Liver (tissue), 9 donors: ENCODE measurements around the gene LRRC27. TPM values are rescaled to one million over a fixed set of nuclear protein-coding genes. Genes with fewer than 3 reads are reported as not detected.

Experiments used
- DNase-seq: peaks from one replicate; pipeline ENCODE4 v3.0.0-alpha.2; 2017; ENCODE audit warnings: low spot score
- H3K27ac ChIP-seq, 2 donors: one replicate each; pipeline ENCODE4 v1.7.0; 2013; ENCODE audit warnings: inconsistent platforms in 2 of 2, low read length in 2 of 2, control low read depth in 1 of 2, low read depth in 1 of 2, mild to moderate bottlenecking in 1 of 2
- H3K27me3 ChIP-seq, 4 donors: one replicate each; pipeline versions ENCODE4 v1.6.1 to v1.7.0; 2013; ENCODE audit warnings: low read length in 3 of 4, inconsistent platforms in 1 of 4, mild to moderate bottlenecking in 1 of 4, moderate library complexity in 1 of 4; ENCODE audit not compliant: control insufficient read depth in 4 of 4, insufficient read depth in 4 of 4
- H3K36me3 ChIP-seq, 4 donors: one replicate each; pipeline versions ENCODE4 v1.6.1 to v1.7.0; 2013; ENCODE audit warnings: low read length in 3 of 4, mild to moderate bottlenecking in 3 of 4, low read depth in 1 of 4, moderate library complexity in 1 of 4; ENCODE audit not compliant: control insufficient read depth in 4 of 4, insufficient read depth in 3 of 4
- H3K4me1 ChIP-seq, 4 donors: one replicate each; pipeline versions ENCODE4 v1.6.1 to v1.7.0; 2013; ENCODE audit warnings: low read length in 3 of 4, mild to moderate bottlenecking in 3 of 4, moderate library complexity in 1 of 4; ENCODE audit not compliant: control insufficient read depth in 4 of 4, insufficient read depth in 4 of 4
- H3K4me3 ChIP-seq, 3 donors: one replicate each; pipeline versions ENCODE4 v1.6.1 to v1.7.0; 2013; ENCODE audit warnings: low read length in 3 of 3, control low read depth in 1 of 3, low read depth in 1 of 3, mild to moderate bottlenecking in 1 of 3
- H3K9ac ChIP-seq, 2 donors: one replicate each; pipeline ENCODE4 v1.7.0; 2013; ENCODE audit warnings: low read length in 2 of 2, mild to moderate bottlenecking in 2 of 2, moderate library complexity in 2 of 2, control low read depth in 1 of 2, low read depth in 1 of 2
- H3K9me3 ChIP-seq, 4 donors: one replicate each; pipeline versions ENCODE4 v1.6.1 to v1.7.0; 2013; ENCODE audit warnings: low read length in 3 of 4; ENCODE audit not compliant: control insufficient read depth in 4 of 4
- EGR1 ChIP-seq, 2 donors: IDR thresholded peaks; 2 replicates each; pipeline ENCODE4 v1.6.1; 2016 to 2018; ENCODE audit warnings: antibody characterized with exemption in 2 of 2, low read depth in 2 of 2
- GABPA ChIP-seq, 2 donors: IDR thresholded peaks in 1 of 2; conservative IDR thresholded peaks in 1 of 2; 2 replicates each; pipeline ENCODE4 v1.6.1; 2016; ENCODE audit warnings: antibody characterized with exemption in 2 of 2, mild to moderate bottlenecking in 1 of 2, moderate library complexity in 1 of 2
- HNF4A ChIP-seq, 2 donors: conservative IDR thresholded peaks; 2 replicates each; pipeline ENCODE4 v1.6.1; 2016; ENCODE audit warnings: antibody characterized with exemption in 2 of 2, mild to moderate bottlenecking in 2 of 2
- HNF4G ChIP-seq: IDR thresholded peaks from 2 replicates; pipeline ENCODE4 v1.6.1; 2016; ENCODE audit warnings: antibody characterized with exemption
- JUND ChIP-seq, 2 donors: IDR thresholded peaks; 2 replicates each; pipeline ENCODE4 v1.6.1; 2016; ENCODE audit warnings: antibody characterized with exemption in 2 of 2
- NR2F2 ChIP-seq: IDR thresholded peaks from 2 replicates; pipeline ENCODE4 v1.6.1; 2016; ENCODE audit warnings: antibody characterized with exemption
- RAD21 ChIP-seq, 2 donors: IDR thresholded peaks; 2 replicates each; pipeline ENCODE4 v1.6.1; 2016; ENCODE audit warnings: antibody characterized with exemption in 2 of 2, mild to moderate bottlenecking in 2 of 2
- RXRA ChIP-seq, 2 donors: IDR thresholded peaks; 2 replicates each; pipeline ENCODE4 v1.6.1; 2017 to 2018; ENCODE audit warnings: antibody characterized with exemption in 2 of 2, mild to moderate bottlenecking in 1 of 2
- SP1 ChIP-seq: IDR thresholded peaks from 2 replicates; pipeline ENCODE4 v1.6.1; 2018; ENCODE audit warnings: antibody characterized with exemption, mild to moderate bottlenecking
- TAF1 ChIP-seq: conservative IDR thresholded peaks from 2 replicates; pipeline ENCODE4 v1.6.1; 2016; ENCODE audit warnings: antibody characterized with exemption, mild to moderate bottlenecking
- YY1 ChIP-seq: IDR thresholded peaks from 2 replicates; pipeline ENCODE4 v1.6.1; 2016; ENCODE audit warnings: antibody characterized with exemption, mild to moderate bottlenecking
- WGBS: extraction: QIAGEN DNeasy Blood & Tissue Kit; methylation state at CpG from one replicate; pipeline ENCODE4 v1.1.7; 2013; 5-methylcytosine and 5-hydroxymethylcytosine counted together
- polyA plus RNA-seq, 2 donors: library from polyadenylated mRNA; stranded (reverse) in 1 of 2; unstranded in 1 of 2; fragments of 200-250 nt in 1 of 2; fragments of >200 nt in 1 of 2; fragmentation: Nextera tagmentation in 1 of 2; extraction: Ambion mirVana in 1 of 2; gene quantifications; one replicate each; pipeline versions ENCODE4 v1.2.1 to v1.2.3, GENCODE V29; 2013 to 2015
- total RNA-seq, 2 donors: library from RNA; depleted of rRNA; stranded (reverse); fragments of >200 nt; gene quantifications; one replicate each; pipeline ENCODE4 v1.2.3, GENCODE V29; 2014
- TF ChIP-seq, protein P1 (sequence below): IDR thresholded peaks from 2 replicates; pipeline ENCODE4 v1.6.1; 2016; ENCODE audit warnings: antibody characterized with exemption
- TF ChIP-seq, protein P2 (sequence below): IDR thresholded peaks from 2 replicates; pipeline ENCODE4 v1.6.1; 2016; ENCODE audit warnings: antibody characterized with exemption
- TF ChIP-seq, protein P3 (sequence below): IDR thresholded peaks from 2 replicates; pipeline ENCODE4 v1.6.1; 2016; ENCODE audit warnings: antibody characterized with exemption, mild to moderate bottlenecking
- TF ChIP-seq, protein P4 (sequence below): fragments of 150-350 bp; IDR thresholded peaks from 2 replicates; pipeline ENCODE4 v1.5.1; 2017; ENCODE audit warnings: improper control_type of control experiment, low read depth, low read length; ENCODE audit not compliant: missing input control
- TF ChIP-seq, protein P5 (sequence below): IDR thresholded peaks from 2 replicates; pipeline ENCODE4 v1.6.1; 2016; ENCODE audit warnings: antibody characterized with exemption
- donor health status: healthy.
- donor health status: healthy.
- donor health status: healthy.
- donor health status: healthy.
- donor health status: healthy.

The LRRC27 gene
- total and polyA plus RNA-seq, 4 donors: 1.8 to 2.8 (median 2.6) TPM

DNA sequence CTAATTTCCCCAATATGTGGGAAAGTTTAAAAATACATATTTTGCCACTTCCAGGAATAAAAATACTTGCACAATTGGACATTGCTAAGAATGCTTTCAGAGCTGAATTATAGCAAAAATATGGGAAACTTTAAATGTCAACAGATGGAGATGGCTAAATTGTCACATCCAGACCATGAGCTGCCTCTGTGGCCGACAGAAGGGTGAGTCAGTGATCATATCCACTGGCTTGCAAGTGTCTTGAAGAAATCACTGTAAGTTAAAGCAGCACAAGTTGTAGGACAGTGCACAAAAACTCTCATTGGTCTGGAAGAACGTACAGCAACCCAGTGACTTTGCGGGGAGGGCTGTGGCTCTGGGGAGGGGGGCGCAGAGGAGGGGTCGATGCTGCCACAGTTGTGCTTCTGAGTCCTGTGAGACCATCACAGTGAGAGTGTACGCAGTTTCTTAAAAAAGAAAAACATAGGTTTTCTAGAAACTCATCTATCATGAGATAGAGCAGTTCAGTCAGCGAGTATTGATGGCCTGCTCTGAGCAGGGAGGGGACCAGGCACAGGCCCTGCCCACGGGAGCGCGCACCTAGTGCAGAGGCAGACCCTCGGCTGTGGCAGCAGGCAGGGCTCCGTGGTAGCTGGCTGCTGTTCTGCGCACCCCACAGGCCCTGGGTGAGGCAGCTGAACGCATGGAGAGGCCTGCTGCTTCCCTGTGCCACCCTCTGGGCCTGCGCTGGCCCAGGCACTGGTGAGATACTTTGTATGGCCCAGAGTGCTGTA is 25.5 kb downstream of the LRRC27 start:
- Histone ChIP-seq H3K4me3 (no peak overlapping the region), H3K4me1 (no peaks in the 10 kb centered on the region), H3K27me3 (no peaks in the 10 kb centered on the region), H3K36me3 (peaks cover 0 to 3% (median 0%) of the 10 kb centered on the region in 4 donors), H3K27ac (no peak overlapping the region), H3K9me3 (no peaks in the 10 kb centered on the region), H3K9ac (no peak overlapping the region)
- TF ChIP-seq RXRA (IDR thresholded peaks at IDR 0.05): no peak
- no peak for TF ChIP-seq TAF1
- TF ChIP-seq, protein P1, sequence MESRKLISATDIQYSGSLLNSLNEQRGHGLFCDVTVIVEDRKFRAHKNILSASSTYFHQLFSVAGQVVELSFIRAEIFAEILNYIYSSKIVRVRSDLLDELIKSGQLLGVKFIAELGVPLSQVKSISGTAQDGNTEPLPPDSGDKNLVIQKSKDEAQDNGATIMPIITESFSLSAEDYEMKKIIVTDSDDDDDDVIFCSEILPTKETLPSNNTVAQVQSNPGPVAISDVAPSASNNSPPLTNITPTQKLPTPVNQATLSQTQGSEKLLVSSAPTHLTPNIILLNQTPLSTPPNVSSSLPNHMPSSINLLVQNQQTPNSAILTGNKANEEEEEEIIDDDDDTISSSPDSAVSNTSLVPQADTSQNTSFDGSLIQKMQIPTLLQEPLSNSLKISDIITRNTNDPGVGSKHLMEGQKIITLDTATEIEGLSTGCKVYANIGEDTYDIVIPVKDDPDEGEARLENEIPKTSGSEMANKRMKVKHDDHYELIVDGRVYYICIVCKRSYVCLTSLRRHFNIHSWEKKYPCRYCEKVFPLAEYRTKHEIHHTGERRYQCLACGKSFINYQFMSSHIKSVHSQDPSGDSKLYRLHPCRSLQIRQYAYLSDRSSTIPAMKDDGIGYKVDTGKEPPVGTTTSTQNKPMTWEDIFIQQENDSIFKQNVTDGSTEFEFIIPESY: no peak
- TF ChIP-seq, protein P2, sequence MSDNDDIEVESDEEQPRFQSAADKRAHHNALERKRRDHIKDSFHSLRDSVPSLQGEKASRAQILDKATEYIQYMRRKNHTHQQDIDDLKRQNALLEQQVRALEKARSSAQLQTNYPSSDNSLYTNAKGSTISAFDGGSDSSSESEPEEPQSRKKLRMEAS: no peak
- TF ChIP-seq, protein P3, sequence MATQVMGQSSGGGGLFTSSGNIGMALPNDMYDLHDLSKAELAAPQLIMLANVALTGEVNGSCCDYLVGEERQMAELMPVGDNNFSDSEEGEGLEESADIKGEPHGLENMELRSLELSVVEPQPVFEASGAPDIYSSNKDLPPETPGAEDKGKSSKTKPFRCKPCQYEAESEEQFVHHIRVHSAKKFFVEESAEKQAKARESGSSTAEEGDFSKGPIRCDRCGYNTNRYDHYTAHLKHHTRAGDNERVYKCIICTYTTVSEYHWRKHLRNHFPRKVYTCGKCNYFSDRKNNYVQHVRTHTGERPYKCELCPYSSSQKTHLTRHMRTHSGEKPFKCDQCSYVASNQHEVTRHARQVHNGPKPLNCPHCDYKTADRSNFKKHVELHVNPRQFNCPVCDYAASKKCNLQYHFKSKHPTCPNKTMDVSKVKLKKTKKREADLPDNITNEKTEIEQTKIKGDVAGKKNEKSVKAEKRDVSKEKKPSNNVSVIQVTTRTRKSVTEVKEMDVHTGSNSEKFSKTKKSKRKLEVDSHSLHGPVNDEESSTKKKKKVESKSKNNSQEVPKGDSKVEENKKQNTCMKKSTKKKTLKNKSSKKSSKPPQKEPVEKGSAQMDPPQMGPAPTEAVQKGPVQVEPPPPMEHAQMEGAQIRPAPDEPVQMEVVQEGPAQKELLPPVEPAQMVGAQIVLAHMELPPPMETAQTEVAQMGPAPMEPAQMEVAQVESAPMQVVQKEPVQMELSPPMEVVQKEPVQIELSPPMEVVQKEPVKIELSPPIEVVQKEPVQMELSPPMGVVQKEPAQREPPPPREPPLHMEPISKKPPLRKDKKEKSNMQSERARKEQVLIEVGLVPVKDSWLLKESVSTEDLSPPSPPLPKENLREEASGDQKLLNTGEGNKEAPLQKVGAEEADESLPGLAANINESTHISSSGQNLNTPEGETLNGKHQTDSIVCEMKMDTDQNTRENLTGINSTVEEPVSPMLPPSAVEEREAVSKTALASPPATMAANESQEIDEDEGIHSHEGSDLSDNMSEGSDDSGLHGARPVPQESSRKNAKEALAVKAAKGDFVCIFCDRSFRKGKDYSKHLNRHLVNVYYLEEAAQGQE: no peak
- TF ChIP-seq YY1: no peak
- no peak for TF ChIP-seq EGR1 (IDR thresholded peaks at IDR 0.05; ENCODE audit: low read depth in 2 of 2)
- TF ChIP-seq SP1: no peak
- TF ChIP-seq GABPA (IDR thresholded peaks at IDR 0.05 in 1 of 2, conservative IDR thresholded peaks at IDR 0.05 in 1 of 2): no peak
- no peak for TF ChIP-seq RAD21 (IDR thresholded peaks at IDR 0.05)
- TF ChIP-seq HNF4A (conservative IDR thresholded peaks at IDR 0.05): no peak
- no peak for TF ChIP-seq JUND (IDR thresholded peaks at IDR 0.05)
- 96% methylated on average over 15 of the region's 15 CpGs for WGBS
- no peak for DNase-seq

DNA sequence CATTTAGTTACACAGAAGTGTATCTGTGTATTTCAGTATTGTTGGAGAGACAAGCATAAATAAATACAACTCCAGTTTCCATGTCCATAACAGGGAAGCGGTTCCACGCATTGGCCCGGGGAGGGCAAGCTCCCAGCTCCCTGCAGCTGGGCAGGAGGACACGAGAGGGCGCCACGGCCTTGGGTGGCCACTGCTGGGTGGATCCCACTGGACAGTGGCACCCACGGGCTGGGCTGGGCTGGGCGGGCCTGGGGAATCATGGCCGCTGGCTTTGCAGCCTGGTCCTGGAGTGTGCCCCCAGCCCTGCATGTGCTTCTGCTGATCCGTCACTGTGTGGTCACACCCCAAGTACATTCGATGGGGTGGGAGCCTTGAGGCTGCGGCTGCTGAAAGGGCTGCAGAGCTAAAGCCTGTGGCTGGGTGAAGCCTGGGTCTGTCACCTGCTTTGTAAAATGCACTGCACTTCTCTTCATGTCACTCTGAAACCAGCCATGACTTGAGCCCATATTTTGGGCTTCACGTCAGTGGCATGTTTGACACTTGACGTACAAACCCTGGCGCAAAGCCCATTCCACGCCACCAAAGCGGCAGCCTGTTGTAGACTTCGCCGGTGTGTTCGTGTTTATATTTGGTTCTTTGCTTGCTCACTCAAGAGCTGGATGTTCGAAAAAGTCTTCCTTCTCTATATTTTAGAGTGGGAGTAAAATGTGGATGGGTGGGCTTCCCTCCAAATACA is 27.5 kb downstream of the LRRC27 start:
- H3K4me3 ChIP-seq: no peak overlapping the region
- no peaks in the 10 kb centered on the region for H3K27me3 ChIP-seq
- H3K9me3 ChIP-seq: no peaks in the 10 kb centered on the region
- no peak overlapping the region for H3K9ac ChIP-seq
- no peak for TF ChIP-seq NR2F2
- no peak for TF ChIP-seq RAD21 (IDR thresholded peaks at IDR 0.05)
- TF ChIP-seq, protein P2: no peak
- TF ChIP-seq, protein P3: no peak
- no peak for TF ChIP-seq HNF4G
- TF ChIP-seq, protein P4, sequence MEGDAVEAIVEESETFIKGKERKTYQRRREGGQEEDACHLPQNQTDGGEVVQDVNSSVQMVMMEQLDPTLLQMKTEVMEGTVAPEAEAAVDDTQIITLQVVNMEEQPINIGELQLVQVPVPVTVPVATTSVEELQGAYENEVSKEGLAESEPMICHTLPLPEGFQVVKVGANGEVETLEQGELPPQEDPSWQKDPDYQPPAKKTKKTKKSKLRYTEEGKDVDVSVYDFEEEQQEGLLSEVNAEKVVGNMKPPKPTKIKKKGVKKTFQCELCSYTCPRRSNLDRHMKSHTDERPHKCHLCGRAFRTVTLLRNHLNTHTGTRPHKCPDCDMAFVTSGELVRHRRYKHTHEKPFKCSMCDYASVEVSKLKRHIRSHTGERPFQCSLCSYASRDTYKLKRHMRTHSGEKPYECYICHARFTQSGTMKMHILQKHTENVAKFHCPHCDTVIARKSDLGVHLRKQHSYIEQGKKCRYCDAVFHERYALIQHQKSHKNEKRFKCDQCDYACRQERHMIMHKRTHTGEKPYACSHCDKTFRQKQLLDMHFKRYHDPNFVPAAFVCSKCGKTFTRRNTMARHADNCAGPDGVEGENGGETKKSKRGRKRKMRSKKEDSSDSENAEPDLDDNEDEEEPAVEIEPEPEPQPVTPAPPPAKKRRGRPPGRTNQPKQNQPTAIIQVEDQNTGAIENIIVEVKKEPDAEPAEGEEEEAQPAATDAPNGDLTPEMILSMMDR: no peak
- TF ChIP-seq JUND (IDR thresholded peaks at IDR 0.05): no peak
- TF ChIP-seq RXRA (IDR thresholded peaks at IDR 0.05): no peak
- TF ChIP-seq GABPA (IDR thresholded peaks at IDR 0.05 in 1 of 2, conservative IDR thresholded peaks at IDR 0.05 in 1 of 2): no peak
- no peak for TF ChIP-seq SP1
- TF ChIP-seq YY1: no peak
- TF ChIP-seq, protein P5, sequence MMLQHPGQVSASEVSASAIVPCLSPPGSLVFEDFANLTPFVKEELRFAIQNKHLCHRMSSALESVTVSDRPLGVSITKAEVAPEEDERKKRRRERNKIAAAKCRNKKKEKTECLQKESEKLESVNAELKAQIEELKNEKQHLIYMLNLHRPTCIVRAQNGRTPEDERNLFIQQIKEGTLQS: no peak
- H3K4me1 ChIP-seq: no peaks in the 10 kb centered on the region
- H3K27ac ChIP-seq: no peak overlapping the region
- WGBS: 88% methylated on average over 21 of the region's 21 CpGs
- peaks cover 0 to 4% (median under 1%) of the 10 kb centered on the region in 4 donors for H3K36me3 ChIP-seq
- no peak for DNase-seq
